Measurements from ENCODE around the gene IL17RB. TPM values are rescaled to one million over a fixed set of nuclear protein-coding genes. Genes with fewer than 3 reads are reported as not detected.

The IL17RB gene
- polyA plus RNA-seq (0.08 TPM in 1 of 3 replicates, not detected in the others), polyA minus RNA-seq (not detected in 3 replicates)
- polyA plus RNA-seq (2011; ENCODE audit: low read depth) = not detected
- polyA plus RNA-seq (2011; cell fraction: cytosol; rRNA removed) = not detected in 2 replicates
- 0.09 TPM in 1 of 2 replicates, not detected in the other for polyA plus RNA-seq (2011; cell fraction: nucleus; rRNA removed)
- polyA plus RNA-seq (2012; ENCODE audit: low replicate concordance) = 0.70 and 0.71 TPM in 2 replicates
- not detected for polyA minus RNA-seq (2011; cell fraction: cytosol; rRNA and poly(A)+ RNA removed)
- not detected in 2 replicates for polyA minus RNA-seq (2011; cell fraction: nucleus; rRNA and poly(A)+ RNA removed)

GRCh38 chr3:53846134-53846850 is at the start of gene IL17RB, which contains the start of gene CHDH:
Gene IL17RB (plus strand): TSS chr3:53846568. CDS start chr3:53846589, 21 bp downstream.
Gene CHDH (minus strand): TSS chr3:53846419. CDS start chr3:53824008, 22,411 bp downstream.
- H3K9me1 ChIP-seq (ENCODE audit: control insufficient read depth, extremely low read depth, insufficient read depth, low read length) = no peaks in the 10 kb centered on the region
- H2AFZ ChIP-seq (ENCODE audit: control insufficient read depth, low read length) = peak within 1 kb of the TSS; percentile 46
- H3K4me1 ChIP-seq (ENCODE audit: control insufficient read depth, extremely low read depth, insufficient read depth, low read length) = peaks cover 4% of the 10 kb centered on the region
- dilution Hi-C loops (cut with MboI; ENCODE audit: extremely low pct_ligation_motif_present, low sequenced_read_pairs) = no loop called here
- no peak within 1 kb of the TSS for H3K27ac ChIP-seq (ENCODE audit: control insufficient read depth, insufficient read depth, low read length)
- TF ChIP-seq EZH2 (IDR thresholded peaks at IDR 0.05; ENCODE audit: low read length) (peak; percentile 20), CTCF (optimal IDR thresholded peaks at IDR 0.05 in 1 of 3, IDR thresholded peaks at IDR 0.05 in 1 of 3, conservative IDR thresholded peaks at IDR 0.05 in 1 of 3; ENCODE audit: extremely low read depth in 1 of 3, insufficient read depth in 2 of 3, low read length in 3 of 3) (no peak)
- no peaks in the 10 kb centered on the region for H3K79me2 ChIP-seq (ENCODE audit: control insufficient read depth, insufficient read depth, low read length)
- FAIRE-seq (no peak), DNase-seq (ENCODE audit: low read depth, low spot score) (no peak)
- H3K36me3 ChIP-seq (ENCODE audit: control insufficient read depth in 2 of 2, extremely low read depth in 1 of 2, insufficient read depth in 2 of 2, low read length in 2 of 2) = no peaks in the 10 kb centered on the region
- H3K4me3 ChIP-seq (ENCODE audit: control insufficient read depth in 2 of 3, extremely low read depth in 1 of 3, insufficient read depth in 2 of 3, low read depth in 1 of 3, low read length in 3 of 3) = peak within 1 kb of the TSS; percentile 23 to 61 (median 59)
- H3K9me3 ChIP-seq (ENCODE audit: control insufficient read depth, low read depth, low read length) = no peaks in the 10 kb centered on the region
- no peaks in the 10 kb centered on the region for H4K20me1 ChIP-seq (ENCODE audit: control insufficient read depth, extremely low read depth, insufficient read depth, low read length)
- peaks cover 40% of the 10 kb centered on the region for H3K27me3 ChIP-seq (ENCODE audit: control insufficient read depth, extremely low read depth, insufficient read depth, low read length)
- H3K9ac ChIP-seq (ENCODE audit: control insufficient read depth, extremely low read depth, insufficient read depth, low read length) = no peak within 1 kb of the TSS
- peak within 1 kb of the TSS; percentile 85 for H3K4me2 ChIP-seq (ENCODE audit: control insufficient read depth, extremely low read depth, insufficient read depth, low read depth, low read length)

- Histone ChIP-seq H3K9me3 (ENCODE audit: control insufficient read depth, low read depth, low read length) (no peaks in the 10 kb centered on the region), H4K20me1 (ENCODE audit: control insufficient read depth, extremely low read depth, insufficient read depth, low read length) (no peaks in the 10 kb centered on the region), H3K27ac (ENCODE audit: control insufficient read depth, insufficient read depth, low read length) (no peak overlapping the region), H3K9me1 (ENCODE audit: control insufficient read depth, extremely low read depth, insufficient read depth, low read length) (peaks cover 2% of the 10 kb centered on the region), H3K4me2 (ENCODE audit: control insufficient read depth, extremely low read depth, insufficient read depth, low read depth, low read length) (no peak overlapping the region), H3K4me3 (ENCODE audit: control insufficient read depth in 2 of 3, extremely low read depth in 1 of 3, insufficient read depth in 2 of 3, low read depth in 1 of 3, low read length in 3 of 3) (no peak overlapping the region), H3K9ac (ENCODE audit: control insufficient read depth, extremely low read depth, insufficient read depth, low read length) (no peak overlapping the region), H3K79me2 (ENCODE audit: control insufficient read depth, insufficient read depth, low read length) (no peaks in the 10 kb centered on the region), H3K36me3 (ENCODE audit: control insufficient read depth in 2 of 2, extremely low read depth in 1 of 2, insufficient read depth in 2 of 2, low read length in 2 of 2) (no peaks in the 10 kb centered on the region), H3K27me3 (ENCODE audit: control insufficient read depth, extremely low read depth, insufficient read depth, low read length) (no peaks in the 10 kb centered on the region), H3K4me1 (ENCODE audit: control insufficient read depth, extremely low read depth, insufficient read depth, low read length) (peaks cover 15% of the 10 kb centered on the region), H2AFZ (ENCODE audit: control insufficient read depth, low read length) (no peak overlapping the region)
- dilution Hi-C loops (cut with MboI; ENCODE audit: extremely low pct_ligation_motif_present, low sequenced_read_pairs) = no loop called here
- FAIRE-seq (no peak), DNase-seq (ENCODE audit: low read depth, low spot score) (no peak)
- no peak for TF ChIP-seq EZH2 (IDR thresholded peaks at IDR 0.05; ENCODE audit: low read length)
- TF ChIP-seq CTCF (optimal IDR thresholded peaks at IDR 0.05 in 1 of 3, IDR thresholded peaks at IDR 0.05 in 1 of 3, conservative IDR thresholded peaks at IDR 0.05 in 1 of 3; ENCODE audit: extremely low read depth in 1 of 3, insufficient read depth in 2 of 3, low read length in 3 of 3) = no peak
Observed at GRCh38 chr3:53798144-53798543, 48.2 kb upstream of the IL17RB start.
